GM19240 (cell line): ENCODE measurements around the gene NR6A1.
"Not testable (repeated sequence)": the region's sequence is repeated elsewhere in the genome, so short reads cannot be mapped to it uniquely, and the experiment has no call there.

ENCODE experiments used
- DNase-seq: peaks from one replicate; pipeline ENCODE4 v3.0.0; 2011; ENCODE audit warnings: low spot score; ENCODE audit not compliant: insufficient read length

NR6A1 gene

DNA sequence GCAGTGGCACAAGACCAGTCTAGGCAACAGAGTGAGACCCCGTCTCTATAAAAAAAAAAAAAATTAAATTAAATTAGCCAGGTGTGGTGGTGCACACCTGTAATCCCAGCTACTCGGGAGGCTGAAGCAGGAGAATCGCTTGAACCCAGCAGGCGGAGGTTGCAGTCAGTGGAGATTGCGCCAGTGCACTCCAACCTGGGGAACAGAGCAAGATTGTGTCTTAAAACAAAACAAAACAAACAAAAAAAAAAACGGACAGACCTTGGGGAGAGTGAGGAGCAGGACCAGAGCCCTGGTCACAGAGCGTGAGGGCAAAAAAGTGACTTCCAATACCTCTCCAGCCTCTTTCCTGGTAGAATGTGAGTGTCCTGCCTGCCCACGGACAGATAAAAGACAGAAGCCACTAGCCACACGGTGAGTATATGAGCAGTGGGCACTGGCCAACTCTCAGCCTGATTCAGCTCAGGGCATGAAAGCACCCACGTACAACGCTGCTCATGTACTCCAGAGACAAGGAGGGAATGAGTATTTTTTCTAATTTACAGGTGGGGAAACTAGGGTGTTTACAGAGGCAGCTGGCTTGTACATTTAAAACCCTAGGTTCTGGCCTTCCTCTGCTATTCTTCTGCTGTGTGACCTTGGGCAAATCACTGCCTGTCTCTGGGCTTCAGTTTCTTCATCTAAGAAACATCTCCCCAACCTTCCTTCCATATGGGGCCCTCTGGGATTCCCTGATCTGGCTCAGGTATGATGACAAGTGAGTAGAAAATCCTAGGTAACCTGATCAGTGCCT lies 7.7 kb upstream of the NR6A1 start:
- DNase-seq: no peak

DNA sequence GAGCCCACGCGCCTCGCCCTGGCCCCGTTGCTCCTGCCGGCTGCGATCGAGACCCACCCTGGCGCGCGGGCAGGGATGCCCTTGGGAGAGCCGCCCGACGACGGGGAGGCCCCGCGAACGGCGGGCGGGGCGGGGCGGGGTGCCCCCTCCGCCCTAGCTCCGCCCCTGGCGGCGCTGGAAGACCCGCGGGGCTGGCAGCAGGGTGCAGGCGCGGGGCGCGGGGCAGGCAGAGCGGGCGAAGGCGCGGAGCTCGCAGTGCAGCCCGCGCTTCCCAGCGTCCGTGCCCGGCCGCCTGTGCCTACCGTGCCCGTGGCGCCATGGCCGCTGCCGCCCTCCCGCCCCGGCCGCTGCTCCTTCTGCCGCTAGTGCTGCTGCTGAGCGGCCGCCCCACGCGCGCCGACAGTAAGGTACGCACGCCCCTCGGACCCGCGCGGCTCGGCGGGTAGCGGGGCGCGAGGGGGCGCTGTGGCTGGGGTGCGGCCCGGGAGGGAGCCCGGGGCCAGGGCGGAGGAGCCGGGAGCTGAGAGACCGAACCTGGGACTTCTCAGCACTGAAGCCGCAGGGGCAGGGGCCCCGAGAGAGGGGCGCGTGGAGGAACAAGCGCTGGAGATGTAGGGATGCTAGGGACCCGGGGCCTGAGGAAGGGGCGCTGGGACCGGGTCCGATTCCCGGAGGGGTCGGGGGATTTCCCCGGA lies 6.0 kb upstream of the NR6A1 start, which contains the start of gene OLFML2A:
Gene OLFML2A, plus strand, starts transcription at position 180 of the 695 bp plus-strand sequence. Its CDS starts 138 bp downstream, at position 318.
- no peak for DNase-seq

DNA sequence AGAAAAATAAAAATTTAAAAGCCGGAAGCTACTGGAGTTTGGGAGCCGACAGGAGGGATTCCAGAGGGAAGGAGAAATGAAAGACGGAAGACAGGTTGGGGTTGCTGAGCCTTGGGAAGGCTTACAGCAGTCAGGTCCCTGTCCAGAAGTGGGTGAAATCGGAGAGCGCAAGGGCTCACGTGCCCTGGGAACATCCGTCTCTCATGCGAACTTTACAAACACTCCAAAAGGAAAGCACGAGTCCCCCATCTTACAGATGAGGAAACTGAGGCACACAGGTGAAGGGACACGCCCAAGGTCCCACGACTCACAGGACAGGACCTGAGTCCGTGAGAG lies 5.5 kb upstream of the NR6A1 start:
- DNase-seq: no peak

DNA sequence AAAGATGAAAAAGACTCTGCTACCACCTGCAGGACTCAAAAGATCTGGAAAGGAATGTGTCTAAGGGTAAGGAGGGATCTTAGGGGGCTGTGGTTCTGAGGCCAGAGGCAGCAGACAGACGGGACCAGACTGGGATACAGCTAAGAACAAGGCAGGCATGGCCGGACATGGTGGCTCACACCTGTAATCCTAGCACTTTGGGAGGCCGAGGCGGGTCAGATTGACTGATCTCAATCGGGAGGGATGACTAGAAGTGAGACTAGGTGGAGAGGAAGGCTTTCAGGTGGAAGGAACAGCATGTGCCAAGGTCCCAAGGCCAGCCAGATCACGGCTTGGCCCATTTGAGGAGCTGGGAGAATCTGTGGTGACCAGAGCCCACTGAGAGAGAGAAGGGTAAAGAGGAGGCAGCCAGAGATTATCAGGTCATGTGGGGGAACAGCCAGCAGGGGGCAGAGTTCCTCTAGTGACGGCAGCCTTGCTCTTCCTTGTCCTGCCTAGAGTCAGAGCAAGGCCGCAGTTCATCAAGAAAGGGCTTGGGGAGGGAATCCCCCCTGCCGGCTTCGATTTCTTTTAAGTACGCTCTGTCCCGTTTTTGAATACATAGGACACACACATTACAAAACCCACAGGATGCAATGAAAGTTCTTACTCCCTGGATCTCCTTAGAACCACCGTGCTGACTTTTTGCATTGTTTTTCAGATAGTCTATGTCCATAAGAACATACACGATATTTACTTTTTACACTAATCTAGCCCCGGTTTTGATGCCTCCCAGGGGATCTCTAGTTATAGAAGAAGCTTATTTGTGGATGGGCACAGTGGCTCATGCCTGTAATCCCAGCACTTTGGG lies 3.2 kb upstream of the NR6A1 start:
- peak; percentile 96 for DNase-seq

DNA sequence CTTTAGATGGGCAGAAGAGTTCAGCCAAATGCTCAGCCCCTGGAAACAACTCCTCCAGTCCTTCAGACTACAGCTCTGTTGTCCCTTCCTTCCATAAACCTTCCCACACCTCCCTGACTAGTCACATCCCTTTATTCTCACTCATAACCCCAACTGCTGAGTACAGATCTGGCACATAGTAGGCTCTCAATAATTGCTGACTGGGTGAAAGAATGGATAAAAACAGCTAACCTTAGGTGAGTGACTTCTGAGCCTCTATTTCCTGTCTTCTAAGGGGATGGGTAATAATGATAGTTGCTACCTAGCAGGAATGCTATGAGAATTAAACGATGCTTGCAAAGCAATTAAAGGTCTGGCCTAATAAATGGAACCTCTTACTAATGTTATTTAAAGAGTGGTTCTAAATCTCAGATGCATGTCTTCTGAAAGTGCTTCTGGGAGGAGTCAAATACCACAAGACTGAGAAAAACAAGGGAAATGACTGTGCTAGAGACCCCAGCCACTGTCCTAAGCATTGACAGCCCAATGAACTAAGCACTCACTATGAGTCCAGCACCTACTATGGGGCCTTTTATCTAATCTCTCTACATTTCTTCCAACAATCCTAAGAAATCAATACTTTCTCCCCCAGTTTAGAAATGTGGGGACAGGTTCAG lies 2.5 kb upstream of the NR6A1 start:
- no peak for DNase-seq

DNA sequence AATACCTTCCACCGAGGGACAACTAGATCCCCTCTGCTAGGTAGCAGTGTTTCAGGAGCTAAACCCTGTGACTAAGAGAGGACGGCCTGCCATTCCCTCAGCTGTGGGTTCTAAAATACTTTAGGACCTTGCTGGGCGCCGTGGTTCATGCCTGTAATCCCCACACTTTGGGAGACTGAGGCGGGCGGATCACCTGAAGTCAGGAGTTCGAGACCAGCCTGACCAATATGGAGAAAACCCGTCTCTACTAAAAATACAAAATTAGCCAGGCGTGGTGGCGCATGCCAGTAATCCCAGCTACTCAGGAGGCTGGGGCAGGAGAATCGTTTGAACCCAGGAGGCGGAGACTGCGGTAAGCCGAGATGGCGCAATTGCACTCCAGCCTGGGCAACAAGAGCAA lies 1.8 kb upstream of the NR6A1 start:
- DNase-seq: not testable (repeated sequence)

DNA sequence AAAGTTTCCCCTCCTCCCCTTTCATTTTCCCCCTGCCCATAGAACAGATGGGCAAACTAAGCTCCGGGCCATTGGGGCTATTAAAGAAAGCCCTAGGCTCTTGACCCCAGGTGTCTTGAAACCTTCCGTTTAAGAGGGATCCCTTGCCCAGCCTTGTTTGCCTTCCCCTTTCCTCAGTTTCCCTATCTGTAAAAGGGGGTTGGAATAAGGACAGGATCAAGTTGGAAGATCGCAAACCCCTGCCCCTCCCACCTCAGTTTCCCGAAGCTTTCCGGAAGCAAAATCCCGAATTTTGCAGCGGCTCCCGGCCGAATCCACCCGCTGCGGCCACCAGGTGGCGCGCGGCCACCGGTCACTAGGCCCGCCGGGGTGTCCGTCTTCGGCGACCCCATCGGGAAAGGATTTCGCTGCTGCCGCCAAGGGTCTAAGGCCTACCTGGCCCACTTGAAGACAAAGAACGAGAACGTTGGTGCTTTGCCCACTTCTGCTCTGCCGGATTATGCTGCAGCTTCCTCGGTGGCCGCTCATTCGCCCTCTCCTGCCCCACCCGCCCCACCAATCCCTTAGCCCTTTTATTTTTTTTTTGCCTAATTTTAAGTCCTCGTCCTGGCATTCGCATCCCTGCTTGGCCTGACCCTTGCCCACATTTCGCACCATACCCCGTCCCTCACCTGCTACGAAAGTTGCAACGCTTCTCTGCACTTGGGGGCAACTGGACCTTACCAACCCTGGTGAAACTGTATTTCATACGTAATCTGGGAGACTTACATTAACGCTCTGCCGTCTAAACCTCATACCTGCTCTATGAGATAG lies 962 bp upstream of the NR6A1 start:
- no peak for DNase-seq

DNA sequence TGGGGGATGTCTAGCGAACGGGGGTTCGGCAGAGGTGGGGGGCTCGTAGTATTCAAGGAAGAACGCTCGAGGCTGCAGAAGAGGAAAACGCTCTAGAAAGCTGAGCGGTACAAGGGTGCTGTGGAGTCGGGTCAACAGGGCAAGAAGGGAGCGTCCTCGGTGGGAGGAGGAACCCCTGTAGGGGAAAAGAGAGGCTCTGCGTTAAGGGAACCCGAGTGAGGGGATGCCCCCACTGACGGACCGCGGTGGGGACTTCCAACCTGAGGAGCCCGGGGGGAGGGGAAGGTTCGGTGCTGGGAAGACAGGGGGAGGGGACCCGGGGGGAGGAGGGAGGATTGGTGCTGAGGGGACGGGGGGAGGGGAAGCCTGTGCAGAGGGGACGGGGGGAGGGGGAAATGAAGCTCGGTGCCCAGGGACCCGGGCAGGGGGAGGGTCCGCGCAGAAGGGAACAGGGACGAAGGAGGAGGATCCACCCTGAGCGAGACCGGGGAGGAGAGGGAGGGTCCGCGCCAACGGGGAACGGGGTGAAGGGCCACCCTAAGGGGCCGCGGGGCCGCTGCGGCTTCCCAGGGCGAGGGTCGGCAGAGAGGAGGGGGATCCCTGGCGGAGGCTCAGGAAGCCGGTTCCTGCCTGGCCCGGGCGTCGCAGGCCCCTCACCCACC lies 621 bp downstream of the NR6A1 start:
- DNase-seq: no peak

DNA sequence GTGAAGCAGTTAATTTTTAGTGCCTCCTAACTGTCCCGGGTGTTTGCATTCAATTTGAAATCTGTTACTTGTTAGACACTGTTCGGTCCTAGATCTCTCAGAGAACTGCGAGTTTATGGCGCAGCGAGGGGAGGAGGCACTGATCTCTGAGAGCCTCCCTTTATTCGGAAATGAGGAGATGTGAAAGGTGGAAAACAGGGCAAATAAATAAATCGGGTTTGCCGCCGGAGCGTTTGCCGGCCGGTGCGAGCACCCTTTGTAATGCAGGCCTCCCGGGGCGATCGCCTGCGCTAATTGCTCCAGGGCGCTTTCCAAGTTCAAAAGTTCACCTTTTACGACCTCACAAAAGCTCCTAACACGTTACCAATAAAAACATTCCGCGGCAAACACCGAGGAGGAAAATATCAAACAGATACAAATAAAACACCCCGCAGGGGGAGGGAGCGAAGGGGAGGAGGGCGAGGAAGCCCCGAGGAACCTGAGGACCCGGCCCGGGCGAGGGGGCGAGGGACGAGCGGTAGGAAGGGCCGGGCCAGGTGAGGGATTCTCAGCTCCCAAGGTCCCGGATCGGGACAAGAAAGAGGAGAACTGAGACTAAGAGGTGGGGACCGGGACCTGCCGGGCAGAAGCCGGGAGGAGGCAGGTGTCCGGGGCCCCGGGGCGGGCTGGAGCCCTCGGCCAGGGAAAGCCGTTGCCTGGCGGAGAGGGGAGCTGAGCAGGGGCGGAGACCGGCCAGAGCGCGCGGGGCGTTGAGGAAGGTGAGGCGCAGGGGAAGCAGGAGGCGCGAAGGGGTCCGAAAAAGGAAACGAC lies 1.4 kb downstream of the NR6A1 start:
- DNase-seq: no peak

DNA sequence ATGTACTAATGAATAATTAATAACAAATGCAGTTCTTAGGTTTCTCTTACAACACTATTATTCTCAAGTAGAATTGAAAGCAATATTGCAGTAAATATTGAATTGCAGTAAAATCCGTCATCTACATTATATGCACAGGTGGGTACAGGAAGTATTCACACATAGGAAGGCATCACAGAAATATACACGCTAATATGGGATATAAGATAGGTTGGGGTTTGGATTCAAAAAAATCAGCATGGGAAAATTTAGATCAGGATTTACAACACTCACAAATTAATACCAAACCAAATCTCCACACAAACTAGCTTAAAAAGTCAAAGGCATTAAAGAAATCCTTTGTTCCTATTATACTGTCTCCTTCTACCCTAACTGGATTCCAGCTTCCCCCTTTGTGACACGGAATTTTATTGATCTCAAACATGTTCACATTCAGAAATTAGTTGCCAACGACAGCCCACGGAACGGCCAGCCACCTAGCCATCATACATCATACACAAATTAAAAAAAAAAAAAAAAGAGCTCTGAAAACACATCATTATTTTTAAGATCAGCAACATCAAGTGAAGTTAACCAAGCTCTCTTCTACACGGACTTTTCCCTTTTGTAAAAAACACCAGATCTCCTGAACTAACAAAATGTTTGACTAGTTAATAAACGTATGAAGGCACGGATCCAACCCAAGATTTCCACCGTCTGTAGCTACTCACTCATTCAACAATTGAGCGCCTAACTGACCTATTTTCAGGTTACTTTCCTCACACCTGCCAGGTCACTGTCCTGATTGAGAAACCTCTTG lies 2.2 kb downstream of the NR6A1 start:
- no peak for DNase-seq

DNA sequence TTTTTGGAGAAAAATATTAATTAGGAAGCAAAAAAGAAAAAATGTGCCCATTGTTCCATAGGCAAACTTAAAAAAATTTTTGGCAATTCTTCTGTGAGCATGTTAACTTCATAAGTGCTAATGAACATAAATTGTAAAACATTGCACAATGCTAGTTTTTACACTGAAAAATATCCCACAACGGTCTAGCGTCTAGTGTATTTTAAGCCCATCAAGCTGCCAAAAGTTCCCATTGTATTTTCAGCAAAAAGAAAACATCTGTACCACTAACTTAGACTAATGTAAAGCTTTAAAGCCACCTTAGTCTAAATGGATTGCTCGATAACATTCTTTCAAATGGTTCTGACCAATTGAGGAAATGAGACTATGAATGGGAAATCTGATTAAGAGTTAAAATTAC lies 2.8 kb downstream of the NR6A1 start:
- no peak for DNase-seq

DNA sequence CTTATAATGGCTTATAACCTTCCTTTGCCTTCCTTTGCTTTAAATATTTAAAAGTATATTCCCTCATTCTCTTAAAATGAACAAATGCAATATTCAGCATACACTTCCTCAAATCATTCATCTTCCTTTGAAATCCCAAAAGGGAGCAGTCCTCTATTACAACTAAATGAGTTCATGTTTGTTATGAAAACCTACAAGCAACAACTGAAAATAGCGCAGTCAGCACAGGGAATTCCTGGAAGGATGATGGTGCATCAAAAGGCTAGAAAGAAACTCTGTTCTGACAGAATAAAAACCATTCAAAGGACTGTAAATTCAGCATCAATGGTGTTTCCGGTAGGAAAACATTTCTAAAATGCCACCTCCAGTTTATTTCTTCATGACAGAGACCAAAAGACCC lies 3.3 kb downstream of the NR6A1 start:
- no peak for DNase-seq

DNA sequence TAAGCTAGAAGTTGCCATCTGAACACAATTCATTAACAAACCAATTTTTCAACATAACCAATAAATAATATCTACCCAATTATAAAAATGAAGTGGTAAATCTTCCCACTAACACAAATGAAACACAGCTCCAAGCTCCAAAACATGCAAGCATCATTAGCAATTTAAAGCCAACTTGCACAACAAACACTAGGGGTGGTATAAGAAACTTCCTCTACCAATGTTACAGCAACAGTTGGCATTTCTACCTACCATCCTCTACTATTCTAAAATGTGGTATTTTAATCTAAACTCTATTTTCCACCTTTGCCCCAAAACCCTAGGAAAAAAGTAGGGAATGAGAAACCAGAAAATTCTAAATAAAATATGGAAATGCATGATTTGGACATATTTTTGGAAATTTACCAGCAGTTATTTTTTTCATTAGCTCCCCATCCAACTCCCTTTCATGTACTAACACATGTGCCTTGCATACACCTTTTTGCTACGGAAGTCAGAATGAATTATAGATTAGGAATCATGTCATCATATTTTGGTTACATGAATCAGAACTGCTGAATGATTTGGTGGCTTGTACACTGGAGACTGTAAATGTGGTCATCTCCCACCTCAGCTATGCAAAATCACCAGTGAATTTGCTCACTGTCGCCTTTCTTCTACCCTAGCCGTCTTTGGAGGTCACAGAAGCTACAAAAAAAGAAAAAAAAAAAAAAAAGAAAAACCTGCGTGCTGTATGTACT lies 4.1 kb downstream of the NR6A1 start:
- DNase-seq: no peak

DNA sequence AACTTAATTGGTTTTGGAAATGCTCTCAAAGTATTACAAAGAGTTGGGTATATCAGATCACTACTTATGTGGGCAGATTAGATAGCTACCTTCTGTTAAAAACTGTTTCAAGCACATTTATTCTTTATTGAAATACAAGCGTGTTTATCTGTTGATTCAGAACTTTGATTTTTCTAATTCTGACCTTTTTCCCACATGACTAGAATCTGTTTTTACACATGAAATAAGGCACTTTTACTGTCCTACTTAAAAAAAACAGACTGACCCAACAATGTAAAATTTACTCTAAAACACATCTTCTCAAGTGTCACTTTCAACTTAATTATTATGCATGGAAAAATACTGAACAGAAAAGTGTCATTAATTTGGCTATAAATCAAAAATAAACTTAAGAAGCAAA lies 4.8 kb downstream of the NR6A1 start:
- no peak for DNase-seq

DNA sequence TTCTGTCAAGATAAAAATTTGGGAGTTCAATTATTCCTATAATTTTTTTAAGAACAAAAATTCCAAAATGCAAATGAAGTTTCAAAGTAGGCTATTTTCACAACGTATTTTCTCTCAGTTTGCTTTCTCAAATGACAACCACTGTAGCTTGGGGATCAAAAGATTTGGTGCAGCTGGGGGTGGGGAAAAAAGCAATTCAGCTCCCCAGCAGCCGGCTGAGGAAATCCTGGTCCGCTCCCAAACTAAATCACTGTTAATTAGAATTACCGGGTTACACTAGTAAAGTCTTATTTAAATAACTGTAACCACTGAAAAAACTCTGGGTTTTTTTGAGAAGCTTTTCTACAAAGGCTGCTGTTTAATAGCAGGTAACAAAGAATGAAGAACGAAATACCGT lies 5.7 kb downstream of the NR6A1 start:
- DNase-seq: no peak

DNA sequence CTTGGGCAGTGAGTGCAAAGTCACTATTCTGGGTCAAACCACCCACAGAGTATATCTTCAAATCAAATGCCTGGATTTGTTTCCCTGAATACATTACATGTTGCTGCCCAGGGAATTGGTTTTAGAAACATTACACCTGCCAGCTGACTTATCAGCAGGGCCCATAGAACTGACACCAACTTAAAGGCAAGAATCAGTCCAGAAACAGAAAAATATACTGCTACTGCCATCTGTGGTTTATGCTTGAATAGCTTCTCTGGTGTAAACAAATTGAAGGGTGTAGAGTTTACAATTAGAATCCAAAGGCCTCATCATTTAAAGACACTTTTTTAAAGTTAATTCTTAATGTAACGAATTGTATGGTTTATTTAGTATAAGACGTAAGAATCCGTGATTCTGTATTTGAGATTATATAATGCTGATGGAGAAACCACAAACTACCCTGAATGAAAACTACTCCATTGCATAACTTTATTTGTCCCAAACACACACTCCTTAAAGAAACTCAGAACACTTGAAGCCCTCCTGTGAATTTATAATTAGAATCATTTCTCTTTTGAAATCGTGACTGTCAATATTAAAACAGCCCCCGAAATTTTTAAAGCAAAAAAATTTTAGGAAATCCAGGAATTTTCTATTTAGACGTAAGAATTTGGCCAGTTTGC lies 6.2 kb downstream of the NR6A1 start:
- DNase-seq: no peak

DNA sequence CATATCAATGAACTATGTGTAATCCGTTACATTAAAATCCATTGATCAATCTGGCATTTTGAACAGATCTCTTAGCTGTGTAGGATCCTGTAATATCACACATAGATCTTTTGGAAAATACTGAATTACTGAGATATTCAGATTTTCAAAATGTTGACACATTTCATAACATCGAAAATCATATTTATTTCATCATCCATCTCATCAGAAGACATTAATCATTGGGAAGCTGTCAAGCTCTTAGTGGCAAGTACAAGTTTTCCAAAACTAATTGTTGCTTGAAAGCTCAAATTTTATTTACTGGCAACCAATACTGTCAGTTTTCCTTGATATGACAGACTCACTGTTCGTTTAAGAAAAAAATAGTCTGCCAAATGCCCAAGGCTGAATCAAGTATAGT lies 8.5 kb downstream of the NR6A1 start:
- no peak for DNase-seq
